CD4-positive, alpha-beta T cell treated with Interferon alpha-2 for 1 hour (primary cell): ENCODE results near the gene ULK1.

ENCODE experiments used
- DNase-seq, 2 donors: peaks; one replicate each; pipeline ENCODE4 v3.0.0-alpha.2; 2020 to 2022

Gene ULK1

DNA sequence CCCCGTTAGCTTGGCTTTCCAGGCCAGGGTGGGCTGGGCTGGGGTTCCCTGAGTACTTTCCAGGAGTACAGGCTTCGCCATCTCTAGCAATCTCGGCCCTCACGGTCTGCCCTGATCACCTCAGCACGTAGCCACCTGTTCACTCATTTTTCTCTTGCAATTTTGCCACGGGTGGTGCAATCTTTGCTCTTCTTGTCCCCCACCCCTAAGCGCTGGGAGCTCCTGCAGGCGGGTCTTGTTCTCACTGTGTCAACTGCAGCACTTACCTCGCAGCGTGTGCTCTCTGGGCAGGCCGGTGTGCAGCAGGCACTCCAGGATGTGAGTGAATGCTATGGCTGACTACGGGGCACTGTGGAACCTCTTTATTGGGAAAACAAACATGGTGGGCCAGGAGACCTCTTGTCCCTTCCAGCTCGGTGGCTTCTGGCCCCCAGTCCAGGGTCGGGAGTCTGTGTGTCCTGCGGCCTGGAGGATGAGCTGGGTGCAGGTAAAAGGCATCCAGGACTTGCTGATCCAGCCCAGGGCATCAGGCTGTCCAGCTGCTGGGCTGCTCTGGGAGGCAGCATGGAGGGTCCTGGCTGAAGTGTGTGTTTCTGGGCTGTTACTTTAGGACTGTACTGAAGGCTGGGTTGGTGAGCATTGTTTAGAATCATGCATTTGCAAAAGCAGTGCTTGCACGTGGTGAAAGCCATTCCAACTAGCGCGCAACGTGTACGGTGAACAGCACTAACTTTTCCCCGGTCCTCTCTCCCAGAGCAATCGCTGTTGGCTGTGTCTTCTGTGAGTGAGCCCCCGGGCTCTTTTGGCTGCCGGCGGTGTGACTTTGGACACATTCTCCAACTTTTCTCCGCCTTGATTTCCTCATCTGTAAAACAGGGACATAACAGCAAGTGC is 1.5 kb upstream of the ULK1 start:
- DNase-seq: no peak

DNA sequence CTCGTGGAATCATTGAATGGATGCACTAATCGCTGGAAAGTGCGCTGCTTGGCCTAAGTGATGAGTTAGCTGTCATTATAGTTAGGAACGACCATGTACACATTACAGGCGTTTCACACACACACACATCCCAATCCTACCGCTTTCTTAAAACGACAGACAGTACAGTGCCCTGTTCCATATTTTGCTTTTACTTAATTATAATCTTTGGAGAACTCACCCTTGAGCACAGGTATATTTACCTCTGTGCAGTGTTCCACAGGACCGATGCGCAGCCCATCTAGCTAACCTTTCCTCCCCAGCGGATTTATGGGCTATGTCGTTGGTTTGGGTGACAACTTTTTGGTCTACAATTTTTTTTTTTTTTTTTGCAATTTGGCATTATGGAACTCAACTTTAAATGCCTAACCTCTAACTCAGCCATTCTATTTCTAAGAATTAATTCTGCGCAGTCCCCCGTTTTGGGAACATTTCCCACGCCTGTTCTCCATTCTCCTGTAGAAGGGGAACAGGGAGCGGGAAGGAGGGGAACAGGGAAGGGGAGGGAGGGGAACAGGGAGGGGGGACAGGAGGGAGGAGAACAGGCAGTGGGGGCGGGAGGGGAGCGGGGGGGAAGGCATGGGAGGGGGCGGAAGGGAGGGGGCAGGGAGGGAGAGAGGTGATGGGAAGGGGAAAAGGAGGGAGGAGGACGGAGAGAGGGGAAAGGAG is 663 bp upstream of the ULK1 start:
- peak in 1 of 2 donors; percentile 19 for DNase-seq

DNA sequence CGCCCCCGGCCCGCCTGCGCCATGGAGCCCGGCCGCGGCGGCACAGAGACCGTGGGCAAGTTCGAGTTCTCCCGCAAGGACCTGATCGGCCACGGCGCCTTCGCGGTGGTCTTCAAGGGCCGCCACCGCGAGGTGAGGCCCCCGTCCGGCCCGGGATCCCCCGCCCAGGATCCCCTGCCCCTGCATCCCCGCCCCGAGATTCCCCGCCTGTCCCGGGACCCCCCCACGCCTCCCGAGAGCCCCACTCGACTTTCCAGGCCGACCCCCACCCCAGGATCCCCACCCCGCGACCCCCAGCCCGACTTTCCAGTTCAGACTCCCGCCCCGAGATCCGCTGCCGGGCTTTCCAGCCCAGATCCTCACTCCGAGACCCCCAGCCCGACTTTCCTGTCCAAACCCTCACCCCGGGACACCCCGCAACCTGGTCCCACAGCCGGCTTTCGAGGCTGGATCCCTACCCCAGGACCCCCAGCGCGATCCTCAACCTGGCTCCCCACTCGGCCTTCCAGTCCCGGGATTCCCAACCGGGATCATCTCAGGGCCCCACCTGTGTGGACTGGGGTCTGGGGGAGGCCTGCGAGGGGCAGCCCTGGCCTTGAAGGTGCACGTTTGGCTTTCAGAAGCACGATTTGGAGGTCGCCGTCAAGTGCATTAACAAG is 688 bp downstream of the ULK1 start:
- no peak for DNase-seq

DNA sequence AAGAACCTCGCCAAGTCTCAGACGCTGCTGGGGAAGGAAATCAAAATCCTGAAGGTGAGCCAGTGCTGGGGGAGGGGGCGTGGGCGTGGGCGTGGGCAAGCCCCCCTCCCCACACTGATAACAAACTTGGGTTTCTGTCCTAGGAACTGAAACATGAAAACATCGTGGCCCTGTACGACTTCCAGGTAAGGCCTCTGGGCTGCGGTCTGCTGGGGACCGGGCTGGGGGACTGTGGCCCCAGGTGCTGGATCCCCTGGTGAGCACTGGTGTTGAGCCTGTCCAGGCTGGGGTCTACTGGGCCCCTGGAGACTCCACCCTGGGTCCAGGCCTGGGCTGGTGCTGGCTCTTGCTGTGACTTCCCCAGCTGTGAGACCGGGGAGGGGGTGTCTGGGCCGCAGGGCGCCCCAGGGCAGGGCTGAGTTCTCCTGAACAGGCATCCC is 1.2 kb downstream of the ULK1 start:
- DNase-seq: peak in 1 of 2 donors; percentile 23

- peak; percentile 65 to 67 for DNase-seq
These were observed 1.8 kb downstream of the ULK1 start for GRCh38 chr12:131896080-131896810.

GRCh38 chr12:131896811-131897270 is 2.4 kb downstream of the ULK1 start:
- no peak for DNase-seq

- DNase-seq: no peak
These were observed 2.9 kb downstream of the ULK1 start for GRCh38 chr12:131897276-131897675.

- DNase-seq: no peak
These were observed 3.5 kb downstream of the ULK1 start for GRCh38 chr12:131897875-131898274.

DNA sequence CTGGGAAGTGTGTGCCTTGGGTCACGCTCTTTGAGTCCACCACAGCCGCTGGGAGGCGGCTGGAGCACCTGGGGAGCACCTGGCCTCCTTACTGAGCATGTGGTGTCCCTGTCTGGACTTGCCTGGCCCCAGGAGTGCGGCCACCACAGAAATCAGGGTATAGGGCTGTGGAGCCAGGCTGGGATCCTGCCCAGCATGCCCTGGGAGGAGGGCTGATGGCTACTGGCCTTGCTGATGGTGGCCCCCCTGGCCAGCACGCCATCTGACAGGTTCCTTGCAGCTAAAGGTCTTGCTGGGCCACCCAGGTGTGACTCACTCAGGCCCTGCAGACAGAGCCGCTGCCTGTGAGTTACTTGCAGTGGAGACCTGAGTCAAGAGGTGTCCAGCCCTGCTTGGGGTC is 6.0 kb downstream of the ULK1 start:
- no peak for DNase-seq

GRCh38 chr12:131901431-131902331 is 7.3 kb downstream of the ULK1 start:
- no peak for DNase-seq

GRCh38 chr12:131902332-131903241 is 8.2 kb downstream of the ULK1 start:
- DNase-seq: no peak

DNA sequence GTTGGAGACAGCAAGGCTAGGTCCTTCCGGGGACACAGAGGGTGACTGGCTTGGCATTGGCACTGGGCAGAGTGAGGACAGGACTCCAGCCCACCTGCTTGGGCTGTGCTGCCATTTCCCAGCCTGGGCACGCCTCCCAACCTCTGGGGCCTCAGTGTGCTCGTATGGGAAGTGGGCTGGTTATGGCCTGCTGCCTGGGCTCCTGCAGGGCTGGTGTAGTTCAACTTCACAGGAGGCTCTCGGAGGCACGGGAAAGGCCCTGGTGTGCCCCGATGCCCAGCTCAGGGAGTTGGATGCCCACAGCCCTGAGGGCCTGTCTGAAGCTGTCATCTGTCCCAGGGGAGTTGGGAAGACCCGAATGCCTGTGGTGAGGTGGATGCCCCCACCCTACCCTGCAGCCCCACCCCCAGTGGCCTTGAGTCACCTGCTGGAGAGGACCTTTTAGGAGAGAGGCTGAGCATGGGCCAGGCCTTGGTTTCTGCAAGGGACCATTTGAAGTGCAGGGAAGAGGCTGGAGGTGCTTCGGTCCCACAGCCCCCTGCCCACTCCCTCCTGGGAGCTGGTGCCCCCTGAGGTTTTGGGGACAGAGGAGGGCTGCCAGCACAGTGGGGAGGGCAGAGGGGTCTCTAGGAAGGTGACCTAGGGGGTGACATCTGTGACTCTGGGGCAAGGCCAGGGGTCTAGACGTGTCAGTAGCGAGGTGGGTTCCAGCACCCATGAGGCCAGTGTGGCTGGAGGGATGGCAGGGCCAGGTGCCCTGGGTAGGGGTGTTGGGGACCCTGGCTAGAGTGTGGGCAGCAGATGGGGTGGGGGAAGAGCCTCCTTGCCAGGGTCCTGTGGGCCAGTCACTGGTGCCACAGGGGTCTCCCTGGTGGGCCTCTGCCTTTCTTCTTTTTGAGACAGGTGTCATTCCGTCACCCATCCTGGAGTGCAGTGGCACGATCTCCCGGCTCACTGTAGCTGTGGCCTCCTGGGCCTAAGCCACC is 9.1 kb downstream of the ULK1 start:
- DNase-seq: no peak

DNA sequence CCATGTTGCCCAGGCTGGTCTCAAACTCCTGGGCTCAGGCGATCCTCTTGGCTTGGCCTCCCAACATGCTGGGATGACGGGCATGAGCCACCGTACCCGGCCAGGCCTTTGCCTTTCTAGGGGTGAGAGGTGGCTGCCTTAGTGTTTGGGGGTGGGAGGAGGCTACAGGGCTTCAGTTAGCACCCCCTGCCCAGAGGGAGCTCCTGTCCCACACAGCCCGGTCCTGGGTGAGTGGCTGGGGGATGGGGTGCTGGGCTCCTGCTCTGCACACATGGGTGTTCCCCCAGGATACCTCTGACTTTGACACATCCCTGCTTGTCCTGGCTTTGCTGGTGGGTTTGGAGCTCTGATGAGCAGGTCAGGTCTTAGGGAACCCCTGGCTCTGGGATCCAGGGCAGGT is 9.9 kb downstream of the ULK1 start:
- no peak for DNase-seq

DNA sequence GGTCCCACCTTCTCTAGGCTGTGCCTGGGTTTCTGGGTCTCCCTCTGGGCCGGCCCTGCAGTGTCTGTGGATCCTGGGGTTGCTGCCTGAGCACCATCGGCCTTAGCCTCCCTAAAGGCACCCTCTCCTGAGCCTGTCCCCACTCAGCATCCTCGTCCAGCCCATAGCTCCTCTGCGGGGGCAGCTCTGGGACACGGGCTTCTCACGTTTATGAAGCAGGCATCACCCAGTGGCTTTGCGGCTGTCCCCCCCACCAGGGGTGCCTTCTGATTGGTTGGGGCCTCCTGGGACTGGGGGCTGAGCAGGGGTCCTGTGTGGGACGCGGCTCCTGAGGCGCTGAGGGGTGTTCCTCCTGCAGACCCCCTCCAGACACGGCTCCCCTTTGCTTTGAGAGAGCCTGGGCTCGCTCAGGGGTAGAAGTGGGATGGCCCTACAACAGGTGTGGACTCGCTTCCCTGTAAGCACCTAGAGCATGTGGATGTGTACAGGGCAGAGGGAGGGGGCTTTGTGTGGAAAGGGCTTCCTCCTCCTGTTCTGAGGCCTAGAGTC is 10.7 kb downstream of the ULK1 start:
- DNase-seq: no peak

DNA sequence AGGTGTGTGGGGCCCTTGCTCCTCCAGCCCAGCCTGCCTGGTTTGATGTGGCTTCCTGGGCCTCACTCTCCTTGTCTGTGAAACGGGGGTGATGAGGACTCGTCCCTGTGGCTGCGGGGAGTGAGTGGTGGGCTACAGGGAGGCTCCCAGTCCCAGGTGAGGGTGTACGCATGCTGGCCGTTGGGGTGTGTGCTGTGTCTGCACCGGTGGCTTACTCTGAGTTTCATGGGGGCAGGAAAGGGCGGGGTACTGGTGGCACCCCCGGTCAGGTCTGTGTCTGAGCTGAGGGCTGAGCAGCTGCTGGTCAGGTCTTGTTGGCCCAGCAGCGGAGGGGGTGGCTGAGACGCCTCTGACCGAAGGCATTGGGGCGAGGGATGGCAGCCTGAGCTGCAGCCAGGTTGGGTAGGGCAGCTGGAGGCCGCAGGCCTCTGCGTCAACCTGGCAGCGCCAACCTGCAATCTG is 11.2 kb downstream of the ULK1 start:
- DNase-seq: no peak

DNA sequence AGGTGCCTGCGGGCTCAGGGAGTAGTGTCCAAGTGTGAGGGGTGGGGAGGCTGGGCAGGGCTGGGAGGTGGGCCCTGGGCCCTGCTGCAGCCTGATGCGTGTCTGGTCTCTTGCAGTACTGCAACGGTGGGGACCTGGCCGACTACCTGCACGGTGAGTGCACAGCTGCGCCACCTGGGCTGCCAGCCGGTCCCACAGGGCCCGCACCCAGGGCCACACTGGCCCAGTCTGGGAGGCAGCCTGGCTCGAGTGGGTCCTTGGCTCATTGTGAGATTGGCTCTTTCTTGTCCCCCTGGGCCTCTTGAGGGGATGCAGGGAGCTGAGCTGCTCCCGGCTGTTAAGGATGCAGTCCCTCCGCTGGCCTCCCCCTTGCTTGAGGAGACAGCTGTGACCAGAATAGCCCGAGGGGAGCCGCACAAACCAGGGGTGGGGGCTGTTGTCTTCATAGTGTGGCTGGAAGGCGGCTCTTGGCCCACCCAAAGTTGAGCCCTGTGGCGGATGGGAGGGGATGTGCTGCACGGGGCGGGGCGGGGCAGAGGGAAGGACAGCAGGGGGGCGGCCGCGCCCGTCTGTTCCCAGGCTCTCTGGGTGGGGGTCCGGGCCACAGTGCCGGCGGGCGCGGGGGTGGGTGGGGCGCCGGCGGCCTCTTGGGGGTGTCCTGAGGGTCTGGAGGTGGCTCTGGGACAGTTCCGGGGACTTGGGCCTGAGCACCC is 13.1 kb downstream of the ULK1 start:
- no peak for DNase-seq

GRCh38 chr12:131908092-131909080 is 14.0 kb downstream of the ULK1 start:
- DNase-seq: no peak
